ENCODE measurements around the gene QRICH1.

GRCh38 chr3:49005303-49005680, 88.6 kb downstream of the QRICH1 start:
- TF ChIP-seq NFIC (IDR thresholded peaks at IDR 0.05; ENCODE audit: low read depth, low read length): no peak
- no peak for TF ChIP-seq YY1 (IDR thresholded peaks at IDR 0.05; ENCODE audit: low read depth, low read length)
- TF ChIP-seq CTCF (IDR thresholded peaks at IDR 0.05 in 2 of 3, conservative IDR thresholded peaks at IDR 0.05 in 1 of 3; ENCODE audit: control insufficient read depth in 2 of 3, extremely low read depth in 1 of 3, insufficient read depth in 1 of 3, low read depth in 3 of 3, low read length in 3 of 3): no peak
- TF ChIP-seq BMI1 (IDR thresholded peaks at IDR 0.05; ENCODE audit: borderline replicate concordance): no peak
